Right ventricle myocardium superior (tissue), 1 donor: Measurements from ENCODE around the gene ANG. TPM values are rescaled to one million over a fixed set of nuclear protein-coding genes. Genes with fewer than 3 reads are reported as not detected.

Source experiments
- ATAC-seq: fragments of 200-7000 bp; cut with Tn5 transposase; one replicate; pipeline ENCODE4 v1.9.1; 2020; ENCODE audit warnings: mild to moderate bottlenecking; ENCODE audit not compliant: poor library complexity
- DNase-seq: peaks from one replicate; pipeline ENCODE4 v3.0.0-alpha.2; 2020
- intact Hi-C: fragments of 100-400 bp; cut with DNase I; formaldehyde crosslinking; loops from one replicate; pipeline ENCODE4 v1.11.2; 2022
- total RNA-seq: library from RNA; stranded (reverse); fragmentation: NEBNext Ultra II Directional; extraction: Animal tissue kit (Norgen Biotek cat#: 25700); gene quantifications from one replicate; pipeline ENCODE4 v1.2.1, GENCODE V29; 2021
- donor health status: DM: no; HTN: yes; CAD: no; lungs with severe emphysema.

Gene ANG
- total RNA-seq, 1 donor from 2014 or later, result 5.3 TPM

GRCh38 chr14:20668969-20669368 is 19.6 kb upstream of the ANG start:
- intact Hi-C loops, result no loop called here
- ATAC-seq (no peak), DNase-seq (no peak)

- no peak for DNase-seq
- intact Hi-C loops, result no loop called here
- ATAC-seq, result no peak
These were observed 16.8 kb upstream of the ANG start for GRCh38 chr14:20671597-20672283.

GRCh38 chr14:20675669-20676068 is 12.9 kb upstream of the ANG start:
- no peak for DNase-seq
- intact Hi-C loops, result no loop called here
- no peak for ATAC-seq

- no peak for ATAC-seq
- intact Hi-C loops, result no loop called here
- DNase-seq, result no peak
These were observed 12.5 kb upstream of the ANG start for GRCh38 chr14:20676072-20676471.

GRCh38 chr14:20679907-20680306 is 8.7 kb upstream of the ANG start:
- DNase-seq (no peak), ATAC-seq (no peak)
- intact Hi-C loops, result loop anchor here (10.0 kb wide), 1 partner anchor 365 kb away; the partner anchor contains the start of gene RNASE7

GRCh38 chr14:20680363-20680762 is 8.2 kb upstream of the ANG start:
- DNase-seq, result no peak
- intact Hi-C loops, result loop anchor here (10.0 kb wide), 1 partner anchor 364 kb away; the partner anchor contains the start of gene RNASE7
- no peak for ATAC-seq

- ATAC-seq, result no peak
These were observed 7.7 kb upstream of the ANG start for GRCh38 chr14:20680843-20681347.

GRCh38 chr14:20681348-20682126 is 7.0 kb upstream of the ANG start:
- intact Hi-C loops, result loop anchor here (2.0 to 10.0 kb wide), 3 partner anchors 71 to 363 kb away; partner anchors contain the start of genes PARP2 and RNASE7
- ATAC-seq (peak; percentile 59), DNase-seq (peak; percentile 82)

More at GRCh38 chr14:20680843-20681347, 7.7 kb upstream of the ANG start:
- no peak for DNase-seq
- intact Hi-C loops, result loop anchor here (10.0 kb wide), 1 partner anchor 364 kb away; the partner anchor contains the start of gene RNASE7

GRCh38 chr14:20682127-20682434 is 6.5 kb upstream of the ANG start:
- DNase-seq, result no peak

GRCh38 chr14:20682435-20683124 is 6.0 kb upstream of the ANG start:
- intact Hi-C loops, result loop anchor here (2.0 to 10.0 kb wide), 3 partner anchors 72 to 362 kb away; partner anchors contain the start of genes PARP2 and RNASE7
- peak; percentile 91 for ATAC-seq
- peak; percentile 94 for DNase-seq

More at GRCh38 chr14:20682127-20682434, 6.5 kb upstream of the ANG start:
- ATAC-seq, result no peak
- intact Hi-C loops, result loop anchor here (2.0 to 10.0 kb wide), 3 partner anchors 71 to 363 kb away; partner anchors contain the start of genes PARP2 and RNASE7

- DNase-seq (peak; percentile 80), ATAC-seq (peak; percentile 56)
- intact Hi-C loops, result loop anchor here (2.0 to 10.0 kb wide), 3 partner anchors 73 to 361 kb away; partner anchors contain the start of genes PARP2 and RNASE7
These were observed 5.3 kb upstream of the ANG start for GRCh38 chr14:20683125-20683890.

- intact Hi-C loops, result loop anchor here (2.0 to 10.0 kb wide), 3 partner anchors 73 to 361 kb away; partner anchors contain the start of genes PARP2 and RNASE7
- ATAC-seq, result peak; percentile 59
- DNase-seq, result peak; percentile 91
These were observed 4.5 kb upstream of the ANG start, which contains the start of gene RNASE4 for GRCh38 chr14:20683891-20684661. RNASE4 (plus strand) TSS chr14:20684560; CDS start chr14:20699372, 14,812 bp downstream.

- DNase-seq (no peak), ATAC-seq (no peak)
- intact Hi-C loops, result loop anchor here (5.0 to 10.0 kb wide), 2 partner anchors 358 to 360 kb away; partner anchors contain the start of gene RNASE7
These were observed 3.7 kb upstream of the ANG start for GRCh38 chr14:20684662-20685456.

- intact Hi-C loops, result loop anchor here (5.0 to 10.0 kb wide), 2 partner anchors 358 to 359 kb away; partner anchors contain the start of gene RNASE7
- no peak for DNase-seq
These were observed 2.0 kb upstream of the ANG start for GRCh38 chr14:20686386-20687143.

GRCh38 chr14:20687362-20688166 is 1.0 kb upstream of the ANG start:
- intact Hi-C loops, result loop anchor here (5.0 to 10.0 kb wide), 2 partner anchors 357 to 360 kb away; partner anchors contain the start of gene RNASE7
- no peak for DNase-seq
- ATAC-seq, result no peak

More at GRCh38 chr14:20686386-20687143, 2.0 kb upstream of the ANG start:
- no peak for ATAC-seq
